Right cardiac atrium (tissue), 5 donors: ENCODE results near the gene KIAA1671. TPM values are rescaled to one million over a fixed set of nuclear protein-coding genes. Genes with fewer than 3 reads are reported as not detected.
A peak's percentile ranks its signal among the peaks of the same experiment; 100 is the strongest.

Source experiments
- ATAC-seq, 2 donors: fragments of 200-7000 bp; cut with Tn5 transposase; one replicate each; pipeline versions ENCODE4 v1.8.0 to v1.9.1; 2020; ENCODE audit warnings: moderate library complexity in 2 of 2, mild to moderate bottlenecking in 1 of 2
- DNase-seq, 3 donors: peaks; one replicate each; pipeline ENCODE4 v3.0.0-alpha.2; 2020
- H3K27ac ChIP-seq: one replicate; pipeline ENCODE4 v1.5.1; 2013; ENCODE audit warnings: mild to moderate bottlenecking, low read length, control low read depth, moderate library complexity
- H3K27me3 ChIP-seq: one replicate; pipeline ENCODE4 v1.6.1; 2013; ENCODE audit not compliant: control insufficient read depth, insufficient read depth
- H3K4me1 ChIP-seq: one replicate; pipeline ENCODE4 v1.6.1; 2013; ENCODE audit warnings: low read length; ENCODE audit not compliant: control insufficient read depth, insufficient read depth
- H3K4me3 ChIP-seq: one replicate; pipeline ENCODE4 v1.5.1; 2013; ENCODE audit warnings: low read length, control low read depth
- H3K9me3 ChIP-seq: one replicate; pipeline ENCODE4 v1.6.1; 2013; ENCODE audit warnings: low read length; ENCODE audit not compliant: control insufficient read depth
- WGBS: extraction: QIAGEN DNeasy Blood & Tissue Kit; methylation state at CpG from one replicate; pipeline ENCODE4 v1.1.7; 2013; 5-methylcytosine and 5-hydroxymethylcytosine counted together
- intact Hi-C, 4 donors: fragments of 100-400 bp; cut with DNase I; formaldehyde crosslinking; loops; one replicate each; pipeline versions ENCODE4 v1.11.0 to v1.14.0; 2022 to 2023
- polyA plus RNA-seq: library from polyadenylated mRNA; stranded (reverse); fragments of 200-250 nt; gene quantifications from one replicate; pipeline ENCODE4 v1.2.3, GENCODE V29; 2013
- total RNA-seq, 4 donors: library from RNA; stranded (reverse); fragmentation: NEBNext Ultra II Directional; extraction: Animal tissue kit (Norgen Biotek cat#: 25700); gene quantifications; one replicate each; pipeline ENCODE4 v1.2.1, GENCODE V29; 2021
- donor health status: healthy with polysubstance abuse.
- donor health status: DM: no; HTN: yes; CAD: no.
- donor health status: DM: no; HTN: no; CAD: no.
- donor health status: DM: no; HTN: yes; CAD: no; lungs with severe emphysema.
- donor health status: DM: yes; HTN: yes; CAD: no.

Gene KIAA1671
- total and polyA plus RNA-seq, 5 donors = 7.5 to 24.0 (median 19.9) TPM

DNA sequence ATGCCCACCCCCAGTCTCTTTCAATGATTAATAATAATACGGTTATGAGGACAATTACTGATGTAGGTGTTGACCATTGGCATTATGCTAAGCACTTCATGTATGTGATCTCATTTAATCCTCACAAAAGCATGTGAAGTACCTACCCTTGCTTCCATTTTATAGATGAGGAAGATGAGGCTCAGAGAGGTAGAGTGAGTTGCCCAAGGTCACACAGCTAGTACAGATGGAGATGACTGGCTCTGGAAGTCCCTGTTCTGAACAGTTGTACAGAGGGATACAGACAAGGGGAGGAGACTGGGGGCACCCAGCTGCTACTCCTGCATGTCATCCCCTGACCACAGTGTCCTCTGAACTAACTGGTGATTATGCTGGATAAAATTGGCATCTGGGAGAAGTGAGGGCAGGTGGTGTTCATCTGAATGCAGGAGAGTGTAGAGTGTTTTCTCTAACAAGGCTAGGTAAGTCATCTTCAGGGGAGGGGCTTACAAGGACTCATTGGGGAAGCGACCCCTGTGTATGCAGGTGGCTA, 43.2 kb downstream of the KIAA1671 start:
- peaks cover 11% of the 10 kb centered on the region for H3K4me1 ChIP-seq
- H3K27ac ChIP-seq = no peak overlapping the region
- no peaks in the 10 kb centered on the region for H3K9me3 ChIP-seq
- DNase-seq (no peak), ATAC-seq (no peak)
- no peaks in the 10 kb centered on the region for H3K27me3 ChIP-seq
- intact Hi-C loops = loop anchor here in 1 of 4 donors (5.0 to 10.0 kb wide), 2 partner anchors 38 to 49 kb away; no protein-coding TSS in a partner anchor
- 86% methylated on average over 2 of the region's 2 CpGs for WGBS
- H3K4me3 ChIP-seq = no peak overlapping the region

DNA sequence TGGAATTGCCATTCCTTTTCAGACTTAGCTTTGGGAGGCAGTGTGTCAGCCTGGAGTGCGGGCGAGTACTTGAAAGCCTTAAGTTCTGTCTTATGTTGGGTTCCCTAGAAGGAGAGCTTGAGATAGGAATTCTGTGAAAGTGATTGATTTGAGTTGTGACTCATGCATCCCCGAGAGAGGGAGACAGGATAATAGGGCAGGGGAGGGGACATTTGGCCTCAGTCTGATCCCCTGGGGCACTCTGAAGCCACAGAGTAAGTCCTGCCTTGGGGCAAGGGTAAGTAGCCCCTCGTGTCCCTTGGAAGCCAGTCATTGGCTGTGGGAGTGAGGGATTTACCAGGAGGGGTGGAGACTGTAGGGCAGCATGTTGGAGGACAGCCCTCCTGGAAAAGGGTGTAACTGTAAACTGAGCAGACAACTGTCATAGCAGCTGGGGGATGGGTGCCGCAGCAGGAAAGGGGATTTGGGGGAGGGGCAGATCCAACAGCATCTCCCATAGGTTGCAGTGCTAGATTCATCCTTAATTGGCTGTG, 44.0 kb downstream of the KIAA1671 start:
- ATAC-seq (peak; percentile 73 to 75), DNase-seq (peak; percentile 45 to 63 (median 62))
- intact Hi-C loops = loop anchor here in 1 of 4 donors (5.0 to 10.0 kb wide), 2 partner anchors 39 to 48 kb away; no protein-coding TSS in a partner anchor
- Histone ChIP-seq H3K9me3 (no peaks in the 10 kb centered on the region), H3K4me1 (peaks cover 11% of the 10 kb centered on the region), H3K4me3 (no peak overlapping the region), H3K27me3 (no peaks in the 10 kb centered on the region), H3K27ac (no peak overlapping the region)
- WGBS = 22% methylated on average over 5 of the region's 5 CpGs

DNA sequence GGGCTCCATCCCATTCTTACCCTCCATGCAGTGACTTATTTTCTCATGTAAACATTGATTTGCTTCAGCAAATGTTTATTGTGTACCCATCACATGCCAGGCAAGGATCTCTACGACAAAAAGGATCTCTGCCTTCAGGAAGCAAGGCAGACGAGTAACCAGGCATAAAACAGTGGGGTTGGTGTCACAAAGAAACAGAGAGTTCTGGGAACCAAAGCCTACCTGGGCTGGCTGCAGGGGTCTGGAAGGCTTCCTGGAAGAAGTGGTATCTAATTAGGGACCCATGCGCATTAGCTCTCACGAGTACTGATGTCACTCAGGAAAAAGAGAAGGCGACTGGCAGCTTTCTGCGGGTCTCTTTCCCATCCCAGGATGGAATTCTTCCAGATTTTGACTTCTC, 44.5 kb downstream of the KIAA1671 start:
- no peak for ATAC-seq
- WGBS = 69% methylated on average over 6 of the region's 6 CpGs
- intact Hi-C loops = loop anchor here in 1 of 4 donors (5.0 to 10.0 kb wide), 2 partner anchors 40 to 48 kb away; no protein-coding TSS in a partner anchor
- DNase-seq = no peak
- Histone ChIP-seq H3K4me3 (no peak overlapping the region), H3K4me1 (peaks cover 12% of the 10 kb centered on the region), H3K27ac (no peak overlapping the region), H3K27me3 (no peaks in the 10 kb centered on the region), H3K9me3 (no peaks in the 10 kb centered on the region)

DNA sequence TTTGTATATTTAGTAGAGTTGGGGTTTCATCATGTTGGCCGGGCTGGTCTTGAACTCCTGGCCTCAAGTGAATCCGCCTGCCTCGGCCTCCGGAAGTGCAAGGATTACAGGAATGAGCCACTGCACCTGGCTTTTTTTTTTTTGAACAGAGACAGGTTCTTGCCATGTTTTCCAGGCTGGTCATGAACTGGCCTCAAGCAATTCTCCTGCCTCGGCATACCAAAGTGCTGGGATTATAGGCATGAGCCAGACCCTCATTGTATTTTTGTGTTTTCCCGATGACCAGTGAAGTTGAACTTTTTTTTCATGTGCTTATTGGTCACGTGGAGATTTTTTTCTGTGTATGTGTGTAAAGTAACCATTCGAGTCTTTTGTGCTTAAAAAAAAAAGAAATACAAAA, 48.2 kb downstream of the KIAA1671 start:
- no peak overlapping the region for H3K27ac ChIP-seq
- ATAC-seq = no peak
- WGBS = 74% methylated on average over 8 of the region's 8 CpGs
- peaks cover 14% of the 10 kb centered on the region for H3K4me1 ChIP-seq
- no peak for DNase-seq
- H3K27me3 ChIP-seq = no peaks in the 10 kb centered on the region
- H3K9me3 ChIP-seq = no peaks in the 10 kb centered on the region
- no peak overlapping the region for H3K4me3 ChIP-seq
- intact Hi-C loops = no loop called here

DNA sequence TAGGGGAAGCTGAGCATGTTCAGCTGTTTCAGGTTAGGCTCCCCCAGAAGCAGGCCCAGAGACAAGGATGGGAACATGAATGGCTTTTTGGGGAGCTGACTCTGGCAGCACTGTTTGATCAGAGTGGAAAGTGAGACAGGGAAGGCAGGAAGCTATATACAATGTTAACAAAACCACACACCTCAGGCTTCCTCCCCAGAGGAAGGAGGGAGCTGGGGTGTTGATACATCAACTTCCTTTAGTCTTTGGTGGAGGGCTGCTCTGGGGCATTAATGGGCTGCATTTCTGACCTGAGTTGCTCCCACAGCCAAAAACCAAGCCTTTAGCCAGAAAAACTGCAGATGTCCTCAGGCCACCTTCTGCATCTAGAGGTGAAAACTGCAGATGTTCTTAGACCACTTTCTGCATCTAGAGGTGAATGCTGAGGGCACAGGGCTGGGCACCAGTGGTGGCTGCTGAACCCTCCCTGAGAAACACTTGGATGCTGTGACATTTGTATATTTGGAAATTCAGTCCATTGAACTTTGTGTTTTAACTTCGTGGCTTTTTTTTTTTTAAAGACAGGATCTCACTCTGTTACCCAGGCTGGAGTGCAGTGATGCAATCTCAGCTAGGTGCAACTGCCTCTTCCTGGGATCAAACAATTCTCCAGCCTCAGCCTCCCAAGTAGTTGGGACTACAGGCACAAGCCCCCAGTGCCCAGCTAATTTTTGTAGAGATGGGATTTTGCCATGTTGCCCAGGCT, 49.9 kb downstream of the KIAA1671 start:
- peak in 1 of 2 donors; percentile 63 for ATAC-seq
- H3K27ac ChIP-seq = peak overlapping the region; percentile 42
- 28% methylated on average over 1 of the region's 1 CpG for WGBS

DNA sequence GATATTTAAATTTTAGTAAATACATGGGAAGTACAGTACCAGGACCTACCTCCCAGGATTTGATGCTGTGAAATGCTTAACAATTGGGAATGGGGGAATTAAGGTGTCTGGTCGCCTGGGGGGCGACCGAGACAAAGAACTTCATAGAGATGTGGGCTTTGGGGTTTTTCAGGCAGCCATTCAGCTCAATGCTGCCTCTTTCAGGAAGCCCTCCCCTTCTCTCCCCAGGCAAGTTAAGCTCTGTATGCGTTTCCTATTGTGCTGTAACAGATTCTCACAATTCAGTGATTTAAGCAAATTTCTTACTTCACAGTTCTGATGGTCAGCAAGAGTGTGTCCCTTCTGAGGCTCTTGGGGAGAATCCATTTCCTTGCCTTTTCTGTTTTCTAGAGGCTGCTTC, 53.8 kb downstream of the KIAA1671 start:
- WGBS = 90% methylated on average over 4 of the region's 4 CpGs
- no peaks in the 10 kb centered on the region for H3K27me3 ChIP-seq
- intact Hi-C loops = no loop called here
- no peaks in the 10 kb centered on the region for H3K9me3 ChIP-seq
- no peak overlapping the region for H3K4me3 ChIP-seq
- ATAC-seq = no peak
- no peak for DNase-seq
- H3K27ac ChIP-seq = no peak overlapping the region
- peaks cover 5% of the 10 kb centered on the region for H3K4me1 ChIP-seq

More for the DNA sequence above, 49.9 kb downstream of the KIAA1671 start:
- DNase-seq = no peak
- H3K9me3 ChIP-seq = no peaks in the 10 kb centered on the region
- H3K4me3 ChIP-seq = no peak overlapping the region
- no peaks in the 10 kb centered on the region for H3K27me3 ChIP-seq
- H3K4me1 ChIP-seq = peaks cover 5% of the 10 kb centered on the region
- intact Hi-C loops = no loop called here

DNA sequence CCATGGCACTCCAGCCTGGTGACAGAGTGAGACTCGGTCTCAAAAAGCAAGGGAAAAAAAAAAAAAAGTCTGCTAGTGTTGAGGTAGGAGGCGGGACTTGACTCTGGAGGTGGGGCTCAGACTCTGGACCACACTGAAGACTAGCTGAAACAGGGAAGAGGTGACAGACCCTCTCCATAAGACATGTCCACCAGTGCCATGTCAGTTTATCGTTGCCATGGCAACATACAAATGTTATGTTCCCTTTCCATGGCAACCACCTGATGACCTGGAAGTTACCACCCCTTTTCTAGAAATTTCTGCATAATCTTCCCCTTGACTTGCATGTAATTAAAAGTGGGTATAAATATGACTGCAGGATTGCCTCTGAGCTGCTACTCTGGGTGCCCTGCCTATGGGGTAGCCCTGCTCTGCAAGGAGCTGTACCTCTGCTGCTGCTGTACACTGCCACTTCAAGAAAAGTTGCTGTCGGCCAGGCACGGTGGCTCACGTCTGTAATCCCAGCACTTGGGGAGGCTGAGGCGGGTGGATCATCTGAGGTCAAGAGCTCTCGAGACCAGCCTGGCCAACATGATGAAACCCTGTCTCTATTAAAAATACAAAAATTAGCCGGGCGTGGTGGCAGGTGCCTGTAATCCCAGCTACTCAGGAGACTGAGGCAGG, 55.1 kb downstream of the KIAA1671 start:
- H3K27ac ChIP-seq = no peak overlapping the region
- peak in 1 of 2 donors; percentile 37 for ATAC-seq
- DNase-seq = no peak
- intact Hi-C loops = no loop called here
- H3K27me3 ChIP-seq = no peaks in the 10 kb centered on the region
- no peaks in the 10 kb centered on the region for H3K9me3 ChIP-seq
- H3K4me1 ChIP-seq = no peaks in the 10 kb centered on the region
- WGBS = 90% methylated on average over 10 of the region's 10 CpGs
- H3K4me3 ChIP-seq = no peak overlapping the region

DNA sequence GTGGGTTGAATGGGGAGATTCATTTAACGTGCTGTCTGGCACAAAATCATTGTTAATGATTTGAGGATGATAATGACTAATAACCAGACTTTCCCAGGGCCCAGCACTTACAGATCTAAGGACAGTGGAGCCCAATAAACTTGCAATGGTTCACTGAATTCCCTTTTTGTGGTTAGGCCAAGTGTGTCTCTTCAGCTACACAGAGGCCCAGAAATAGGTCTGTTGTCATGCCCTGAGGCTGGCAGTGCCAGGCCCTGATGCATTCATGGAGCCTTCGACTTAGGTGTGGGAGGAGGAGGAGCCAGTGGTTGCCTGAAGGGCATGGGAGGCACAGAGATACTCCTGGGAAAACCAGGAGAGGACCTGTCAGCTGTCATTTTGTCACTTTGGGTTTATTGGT, 56.1 kb downstream of the KIAA1671 start:
- Histone ChIP-seq H3K4me1 (peaks cover 2% of the 10 kb centered on the region), H3K4me3 (no peak overlapping the region), H3K27me3 (no peaks in the 10 kb centered on the region), H3K9me3 (no peaks in the 10 kb centered on the region), H3K27ac (peak overlapping the region; percentile 51)
- DNase-seq = peak in 1 of 3 donors; percentile 56
- peak; percentile 44 to 63 for ATAC-seq
- intact Hi-C loops = no loop called here
- 28% methylated on average over 2 of the region's 2 CpGs for WGBS

DNA sequence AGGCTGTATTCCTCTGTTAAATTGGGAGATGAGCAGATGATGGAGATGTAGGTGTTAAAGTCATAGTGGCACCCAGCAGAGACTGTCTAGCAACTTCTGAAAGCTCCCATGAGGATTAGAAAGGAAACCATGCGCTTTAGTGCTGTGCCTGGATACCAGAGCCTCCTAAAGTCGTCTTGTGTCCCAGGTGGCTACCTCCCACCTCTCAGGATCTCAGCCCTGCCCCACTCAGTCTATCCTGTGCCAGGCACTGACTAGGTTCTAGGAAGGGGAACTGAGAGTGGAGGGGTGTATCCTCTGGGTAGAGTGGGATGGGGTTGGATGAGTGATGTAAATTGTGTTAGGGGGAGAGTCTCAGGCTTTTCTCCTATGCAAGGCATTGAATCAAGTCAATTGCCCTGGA, 60.2 kb downstream of the KIAA1671 start:
- Histone ChIP-seq H3K27ac (peak overlapping the region; percentile 33), H3K27me3 (no peaks in the 10 kb centered on the region), H3K9me3 (no peaks in the 10 kb centered on the region), H3K4me1 (peaks cover 4% of the 10 kb centered on the region), H3K4me3 (no peak overlapping the region)
- no peak for ATAC-seq
- 46% methylated on average over 2 of the region's 2 CpGs for WGBS
- intact Hi-C loops = no loop called here
- no peak for DNase-seq

DNA sequence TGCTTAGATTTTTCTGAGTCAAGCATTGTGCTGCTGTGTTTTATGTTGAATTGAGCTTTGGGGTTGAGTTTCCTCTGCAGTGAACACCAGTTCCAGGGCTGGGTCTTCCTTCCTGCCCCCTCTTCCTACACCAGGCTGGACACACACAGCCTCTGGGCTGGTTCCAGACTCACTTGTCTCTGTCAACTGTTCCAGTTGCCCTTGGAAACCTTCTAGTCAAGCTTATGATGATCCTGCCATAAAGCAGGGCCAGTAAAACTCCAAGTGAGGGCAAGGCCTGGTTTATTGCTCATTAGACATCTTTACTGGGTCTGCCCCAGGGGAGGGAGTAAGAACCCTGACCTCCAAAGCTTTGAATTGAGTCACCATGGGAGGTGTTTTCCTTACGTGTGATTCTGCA, 61.1 kb downstream of the KIAA1671 start:
- H3K4me3 ChIP-seq = no peak overlapping the region
- ATAC-seq (peak; percentile 82 to 92), DNase-seq (peak; percentile 49 to 70 (median 68))
- intact Hi-C loops = no loop called here
- H3K27me3 ChIP-seq = no peaks in the 10 kb centered on the region
- H3K4me1 ChIP-seq = peaks cover 4% of the 10 kb centered on the region
- 56% methylated on average over 1 of the region's 1 CpG for WGBS
- H3K27ac ChIP-seq = peak overlapping the region; percentile 76
- no peaks in the 10 kb centered on the region for H3K9me3 ChIP-seq
